ENCODE results near the gene GEMIN4.
A peak's percentile ranks its signal among the peaks of the same experiment; 100 is the strongest.

Gene GEMIN4

DNA sequence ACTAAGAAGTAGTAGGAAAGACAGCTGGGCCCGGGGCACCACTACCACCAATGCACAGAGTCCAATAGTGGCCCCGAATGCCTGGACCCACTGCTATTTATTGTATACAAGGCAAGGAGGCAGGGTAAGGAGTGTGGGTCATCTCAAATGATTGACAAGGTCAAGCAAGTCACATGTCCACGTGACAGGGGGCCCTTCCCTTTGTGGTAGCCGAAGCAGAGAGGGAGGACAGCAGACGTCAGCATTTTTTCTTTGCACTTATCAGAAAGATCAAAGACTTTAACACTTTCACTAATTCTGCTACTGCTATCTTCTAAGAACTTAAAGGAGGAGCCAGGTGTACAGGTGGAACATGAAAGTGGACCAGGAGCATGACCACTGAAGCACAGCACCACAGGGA, 43.9 kb downstream of the GEMIN4 start:
- DNase-seq (ENCODE audit: low read depth) = no peak
- TF ChIP-seq, protein P1, sequence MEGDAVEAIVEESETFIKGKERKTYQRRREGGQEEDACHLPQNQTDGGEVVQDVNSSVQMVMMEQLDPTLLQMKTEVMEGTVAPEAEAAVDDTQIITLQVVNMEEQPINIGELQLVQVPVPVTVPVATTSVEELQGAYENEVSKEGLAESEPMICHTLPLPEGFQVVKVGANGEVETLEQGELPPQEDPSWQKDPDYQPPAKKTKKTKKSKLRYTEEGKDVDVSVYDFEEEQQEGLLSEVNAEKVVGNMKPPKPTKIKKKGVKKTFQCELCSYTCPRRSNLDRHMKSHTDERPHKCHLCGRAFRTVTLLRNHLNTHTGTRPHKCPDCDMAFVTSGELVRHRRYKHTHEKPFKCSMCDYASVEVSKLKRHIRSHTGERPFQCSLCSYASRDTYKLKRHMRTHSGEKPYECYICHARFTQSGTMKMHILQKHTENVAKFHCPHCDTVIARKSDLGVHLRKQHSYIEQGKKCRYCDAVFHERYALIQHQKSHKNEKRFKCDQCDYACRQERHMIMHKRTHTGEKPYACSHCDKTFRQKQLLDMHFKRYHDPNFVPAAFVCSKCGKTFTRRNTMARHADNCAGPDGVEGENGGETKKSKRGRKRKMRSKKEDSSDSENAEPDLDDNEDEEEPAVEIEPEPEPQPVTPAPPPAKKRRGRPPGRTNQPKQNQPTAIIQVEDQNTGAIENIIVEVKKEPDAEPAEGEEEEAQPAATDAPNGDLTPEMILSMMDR (IDR thresholded peaks at IDR 0.05; ENCODE audit: control insufficient read depth, extremely low read depth, insufficient read depth) = no peak
- no peak overlapping the region for H3K4me3 ChIP-seq (ENCODE audit: low read depth, low read length)

DNA sequence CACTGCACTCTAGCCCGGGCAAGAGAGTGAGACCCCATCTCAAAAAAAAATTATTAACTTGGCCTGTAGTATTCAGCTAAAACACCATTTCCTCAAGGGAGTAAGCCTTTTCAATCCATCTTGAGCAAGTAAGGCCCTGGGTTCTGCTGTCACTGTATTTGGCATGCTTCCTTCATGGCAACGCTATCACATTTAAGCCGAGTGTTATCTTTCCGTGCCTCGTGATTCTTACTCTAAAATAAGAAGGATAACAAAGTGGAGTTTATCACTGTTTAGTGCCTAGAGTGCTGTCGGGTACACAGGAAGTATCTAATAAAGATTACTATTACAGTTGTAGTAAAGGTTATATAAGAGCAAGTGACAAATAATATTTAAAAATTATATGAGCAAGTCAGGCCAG, 46.2 kb downstream of the GEMIN4 start:
- H3K4me3 ChIP-seq (ENCODE audit: low read depth, low read length) = no peak overlapping the region
- TF ChIP-seq, protein P1 (IDR thresholded peaks at IDR 0.05; ENCODE audit: control insufficient read depth, extremely low read depth, insufficient read depth) = no peak
- no peak for DNase-seq (ENCODE audit: low read depth)

DNA sequence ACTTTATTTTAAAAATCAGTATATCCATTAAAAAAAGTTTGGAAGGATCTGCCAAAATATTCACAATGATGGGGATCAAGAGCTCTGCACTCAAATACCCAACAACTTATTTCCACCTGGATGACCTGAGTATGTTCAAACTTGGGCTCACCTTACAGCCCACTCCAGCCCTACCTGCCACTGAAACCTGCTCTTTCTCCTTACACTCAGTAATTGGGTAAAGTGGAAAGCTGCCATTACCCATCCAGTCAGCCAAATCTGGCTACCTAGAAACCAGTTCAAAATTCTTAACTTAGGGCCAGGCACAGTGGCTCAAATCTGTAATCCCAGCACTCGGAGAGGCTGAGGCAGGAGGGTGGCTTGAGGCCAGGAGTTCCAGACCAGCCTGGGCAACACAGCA, 47.1 kb downstream of the GEMIN4 start:
- TF ChIP-seq, protein P1 (IDR thresholded peaks at IDR 0.05; ENCODE audit: control insufficient read depth, extremely low read depth, insufficient read depth) = no peak
- DNase-seq (ENCODE audit: low read depth) = no peak
- no peak overlapping the region for H3K4me3 ChIP-seq (ENCODE audit: low read depth, low read length)

DNA sequence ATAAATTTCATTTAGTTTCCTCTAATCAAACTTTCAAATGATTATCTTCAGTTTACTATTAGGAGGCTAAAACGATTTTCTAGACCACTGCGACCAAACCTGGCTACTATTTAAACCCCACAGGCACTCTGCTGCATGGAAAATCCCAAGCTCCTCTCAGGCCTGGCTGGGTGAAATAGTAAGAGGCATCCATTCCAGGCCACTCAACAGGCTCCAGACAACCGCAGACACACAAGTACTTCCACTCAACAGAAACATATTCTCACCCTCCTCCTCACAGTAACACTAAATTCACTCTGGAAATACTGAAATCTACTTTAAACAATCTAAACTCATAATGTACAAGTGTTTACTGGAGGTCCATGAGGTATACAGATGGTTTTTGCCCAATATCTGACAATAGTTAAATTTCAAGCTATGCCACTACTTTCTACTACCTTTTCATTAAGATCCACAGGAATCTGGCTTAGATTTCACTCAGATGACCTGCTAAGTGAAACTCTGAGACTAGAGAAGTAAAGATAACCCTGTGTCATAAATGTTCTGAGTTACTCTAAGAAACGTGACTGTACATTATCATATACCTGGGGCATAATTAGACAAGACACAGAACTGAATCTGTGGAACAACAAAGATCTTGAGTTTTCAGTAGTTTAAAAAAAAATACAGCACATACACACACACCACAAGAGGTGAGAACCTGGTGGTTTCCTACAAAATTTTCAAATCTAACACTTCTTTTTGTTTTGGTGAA, 47.8 kb downstream of the GEMIN4 start:
- no peak for DNase-seq (ENCODE audit: low read depth)
- no peak overlapping the region for H3K4me3 ChIP-seq (ENCODE audit: low read depth, low read length)
- TF ChIP-seq, protein P1 (IDR thresholded peaks at IDR 0.05; ENCODE audit: control insufficient read depth, extremely low read depth, insufficient read depth) = no peak

DNA sequence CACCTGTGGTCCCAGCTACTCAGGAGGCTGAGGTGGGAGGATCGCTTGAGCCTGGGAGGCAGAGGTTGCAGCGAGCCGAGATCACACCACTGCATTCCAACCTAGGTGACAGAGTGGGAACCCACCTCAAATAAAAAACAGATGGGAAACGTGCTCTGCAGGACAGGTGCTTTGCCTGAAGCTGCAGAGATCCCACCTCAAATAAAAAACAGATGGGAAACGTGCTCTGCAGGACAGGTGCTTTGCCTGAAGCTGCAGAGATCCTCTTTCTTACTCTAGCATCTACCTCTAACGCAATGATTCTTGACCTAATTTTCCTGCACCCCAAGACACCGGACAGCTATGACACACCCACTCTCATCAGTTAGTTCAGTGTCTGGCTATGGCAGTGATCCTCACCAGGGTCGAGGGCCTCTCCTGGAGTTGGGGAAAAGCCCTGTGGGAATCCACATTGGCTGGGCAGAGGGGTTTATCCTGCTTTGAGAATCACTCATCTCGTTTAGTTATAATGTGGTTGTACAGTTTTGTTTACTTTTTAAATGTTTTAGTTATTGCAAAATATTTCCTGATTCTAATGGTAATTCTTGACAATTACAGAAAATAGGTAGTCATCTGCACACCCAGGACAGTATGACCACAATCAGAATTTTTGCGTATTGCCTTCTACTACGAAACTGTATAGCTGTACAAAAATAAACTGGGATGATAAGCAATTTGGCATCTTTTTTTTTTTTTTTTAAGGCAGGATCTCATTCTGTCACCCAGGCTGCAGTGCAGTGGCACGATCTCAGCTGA, 48.8 kb downstream of the GEMIN4 start:
- TF ChIP-seq, protein P1 (IDR thresholded peaks at IDR 0.05; ENCODE audit: control insufficient read depth, extremely low read depth, insufficient read depth) = no peak
- no peak overlapping the region for H3K4me3 ChIP-seq (ENCODE audit: low read depth, low read length)
- DNase-seq (ENCODE audit: low read depth) = no peak

DNA sequence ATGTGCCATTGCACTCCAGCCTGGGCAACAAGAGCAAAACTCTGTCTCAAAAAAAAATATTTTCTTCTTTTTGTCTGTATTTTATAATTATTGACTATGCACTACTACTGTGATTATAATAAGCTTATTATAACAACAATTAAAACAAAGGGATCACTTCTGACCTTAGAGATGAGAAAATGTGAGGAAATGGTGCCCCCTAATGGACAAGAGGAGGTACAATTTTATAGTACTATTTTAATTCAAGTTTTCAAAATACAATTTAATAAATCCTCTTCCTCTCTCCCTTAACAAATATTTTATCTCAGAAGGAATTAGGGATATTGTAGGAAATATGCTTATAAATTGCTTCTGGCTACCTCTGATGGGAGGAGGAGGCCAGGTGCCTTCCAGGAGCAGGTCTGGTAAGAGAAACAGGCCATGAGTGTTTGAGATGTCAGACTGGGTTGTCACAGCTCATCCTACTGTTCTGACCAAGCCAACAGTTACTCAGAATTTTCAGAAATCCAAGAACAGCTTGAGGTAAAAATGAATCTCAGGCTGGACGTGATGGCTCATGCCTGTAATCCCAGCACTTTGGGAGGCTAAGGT, 51.5 kb downstream of the GEMIN4 start:
- H3K4me3 ChIP-seq (ENCODE audit: low read depth, low read length) = no peak overlapping the region
- TF ChIP-seq, protein P1 (IDR thresholded peaks at IDR 0.05; ENCODE audit: control insufficient read depth, extremely low read depth, insufficient read depth) = peak; percentile 60
- no peak for DNase-seq (ENCODE audit: low read depth)

Data from LNCaP clone FGC (cell line).